SK-N-SH (cell line): ENCODE data around the gene C11orf68. TPM values are rescaled to one million over a fixed set of nuclear protein-coding genes. Genes with fewer than 3 reads are reported as not detected.

Experiments used
- CTCF ChIA-PET: fragments of 300-600, 350-600 bp; formaldehyde crosslinking; extraction: SDS; loops from one replicate; lab custom pipeline; 2021; lab: Yijun Ruan, JAX
- POLR2A ChIA-PET: fragments of 350-600 bp; sonication (Branson Sonifier 250); formaldehyde crosslinking; extraction: SDS; loops from one replicate; lab custom pipeline; 2020; ENCODE audit warnings: antibody characterized with exemption, inconsistent platforms; lab: Yijun Ruan, JAX
- DNase-seq: peaks from one replicate; pipeline ENCODE4 v3.0.0; 2012
- H2AFZ ChIP-seq: fragments of 200-600 bp; sonication (generic); 2 replicates; pipeline ENCODE4 v1.8.1; 2016; ENCODE audit warnings: antibody characterized with exemption, mild to moderate bottlenecking, low read depth
- H3F3A ChIP-seq: fragments of 200-600 bp; sonication (generic); replicated peaks from 2 replicates; pipeline ENCODE3; 2016; ENCODE audit warnings: antibody characterized with exemption, mild to moderate bottlenecking; ENCODE audit not compliant: insufficient read depth
- H3K27ac ChIP-seq, 2 experiments: fragments of 200-500 bp in 1 of 2; fragments of 200-600 bp in 1 of 2; sonication (Bioruptor generic) in 1 of 2; sonication (generic), shearing (Covaris generic) in 1 of 2; 2 replicates each; pipeline versions ENCODE4 v1.5.1 to v1.6.1; 2014 to 2016; ENCODE audit warnings: low read depth in 2 of 2, inconsistent platforms in 1 of 2, low read length in 1 of 2, mild to moderate bottlenecking in 1 of 2, mixed read lengths in 1 of 2
- H3K27me3 ChIP-seq: fragments of 200-600 bp; sonication (generic), shearing (Covaris generic); 2 replicates; pipeline ENCODE4 v1.6.1; 2016; ENCODE audit warnings: mixed run types; ENCODE audit not compliant: insufficient read depth
- H3K36me3 ChIP-seq, 2 experiments: fragments of 200-500 bp in 1 of 2; fragments of 200-600 bp in 1 of 2; sonication (Bioruptor generic) in 1 of 2; sonication (generic) in 1 of 2; replicated peaks in 1 of 2; 2 replicates each; pipeline versions ENCODE3 to v1.5.1; 2014 to 2016; ENCODE audit warnings: low read length in 1 of 2, mild to moderate bottlenecking in 1 of 2; ENCODE audit not compliant: insufficient read depth in 2 of 2, control insufficient read depth in 1 of 2
- H3K4me1 ChIP-seq, 2 experiments: fragments of 200-500 bp in 1 of 2; fragments of 200-600 bp in 1 of 2; sonication (Bioruptor generic) in 1 of 2; sonication (generic), shearing (Covaris generic) in 1 of 2; 2 replicates each; pipeline versions ENCODE4 v1.5.1 to v1.6.1; 2014 to 2016; ENCODE audit warnings: low read depth in 1 of 2, low read length in 1 of 2, mixed run types in 1 of 2; ENCODE audit not compliant: insufficient read depth in 2 of 2, control insufficient read depth in 1 of 2
- H3K4me2 ChIP-seq: fragments of 200-600 bp; sonication (generic), shearing (Covaris generic); 2 replicates; pipeline ENCODE4 v1.6.1; 2017; ENCODE audit warnings: mixed run types
- H3K4me3 ChIP-seq, 2 experiments: fragments of 200-500 bp in 1 of 2; fragments of 200-600 bp in 1 of 2; sonication (Bioruptor generic) in 1 of 2; sonication (generic), shearing (Covaris generic) in 1 of 2; 2 replicates each; pipeline versions ENCODE4 v1.5.1 to v1.8.1; 2014 to 2016; ENCODE audit warnings: low read depth in 2 of 2, inconsistent platforms in 1 of 2, low read length in 1 of 2, mild to moderate bottlenecking in 1 of 2, mixed read lengths in 1 of 2, moderate library complexity in 1 of 2
- H3K79me2 ChIP-seq: fragments of 200-600 bp; sonication (generic); 2 replicates; pipeline ENCODE4 v1.8.1; 2017; ENCODE audit warnings: mild to moderate bottlenecking; ENCODE audit not compliant: insufficient read depth
- H3K9ac ChIP-seq: fragments of 200-600 bp; sonication (generic); 2 replicates; pipeline ENCODE4 v1.6.1; 2017; ENCODE audit warnings: mixed run types
- H3K9me2 ChIP-seq: fragments of 200-600 bp; sonication (generic); 2 replicates; pipeline ENCODE4 v1.6.1; 2017; ENCODE audit warnings: mixed run types
- H3K9me3 ChIP-seq: fragments of 200-600 bp; sonication (generic); 2 replicates; pipeline ENCODE4 v1.6.1; 2017; ENCODE audit warnings: mixed run types, mild to moderate bottlenecking, moderate library complexity
- H4K20me1 ChIP-seq: fragments of 200-600 bp; sonication (generic); 2 replicates; pipeline ENCODE4 v1.6.1; 2017; ENCODE audit warnings: mild to moderate bottlenecking, mixed run types; ENCODE audit not compliant: insufficient read depth
- EP300 ChIP-seq, 2 experiments: IDR thresholded peaks; 2 replicates each; pipeline versions ENCODE4 v1.4.0 to v1.6.1; 2012; ENCODE audit warnings: borderline replicate concordance in 1 of 2, low read depth in 1 of 2, low read length in 1 of 2
- FOXM1 ChIP-seq: IDR thresholded peaks from 2 replicates; pipeline ENCODE4 v1.4.0; 2012; ENCODE audit warnings: low read depth, mild to moderate bottlenecking
- JUND ChIP-seq: IDR thresholded peaks from 2 replicates; pipeline ENCODE4 v1.4.0; 2012
- MEF2A ChIP-seq: IDR thresholded peaks from 2 replicates; pipeline ENCODE4 v1.4.0; 2012; ENCODE audit warnings: low read depth, borderline replicate concordance
- RCOR1 ChIP-seq: fragments of 150-350 bp; IDR thresholded peaks from 2 replicates; pipeline ENCODE4 v1.6.1; 2017; ENCODE audit warnings: antibody characterized with exemption, low read length
- RFX5 ChIP-seq: IDR thresholded peaks from 2 replicates; pipeline ENCODE4 v1.6.1; 2012; ENCODE audit warnings: mild to moderate bottlenecking, improper control_type of control experiment, low read length
- RXRA ChIP-seq: IDR thresholded peaks from 2 replicates; pipeline ENCODE4 v1.4.0; 2012; ENCODE audit warnings: low read depth, mild to moderate bottlenecking, borderline replicate concordance
- TAF1 ChIP-seq: IDR thresholded peaks from 2 replicates; pipeline ENCODE4 v1.6.1; 2012; ENCODE audit warnings: low read depth, mild to moderate bottlenecking, low read length, moderate library complexity, borderline replicate concordance
- USF2 ChIP-seq: fragments of 150-350 bp; IDR thresholded peaks from 2 replicates; pipeline ENCODE4 v1.6.1; 2017; ENCODE audit warnings: antibody characterized with exemption, low read length, low read depth, borderline replicate concordance
- YY1 ChIP-seq: IDR thresholded peaks from 2 replicates; pipeline ENCODE4 v1.4.0; 2012; ENCODE audit warnings: low read depth, mild to moderate bottlenecking
- ZBTB33 ChIP-seq: IDR thresholded peaks from 2 replicates; pipeline ENCODE4 v1.4.0; 2012; ENCODE audit warnings: low read depth, borderline replicate concordance
- WGBS: methylation state at CpG from one replicate; pipeline ENCODE4 v1.1.6; 2017; ENCODE audit warnings: low lambda C conversion rate; 5-methylcytosine and 5-hydroxymethylcytosine counted together
- polyA plus RNA-seq, 3 experiments: library from polyadenylated mRNA; depleted of rRNA; stranded (reverse); fragments of >200 nt; gene quantifications; 2 replicates each; pipeline ENCODE4 v1.2.3, GENCODE V29; 2012
- TF ChIP-seq, protein P1 (sequence below): IDR thresholded peaks from 2 replicates; pipeline ENCODE4 v1.4.0; 2012; ENCODE audit warnings: low read depth, borderline replicate concordance

The C11orf68 gene
- polyA plus RNA-seq, 1 of the 3 experiments (the other 2 are of a cell fraction), result 65.3 TPM

- Histone ChIP-seq H3K36me3 (peaks cover 0 to 44% of the 10 kb centered on the region in 2 experiments), H3F3A (peaks cover 71% of the 10 kb centered on the region), H3K27ac (peak overlapping the region in 1 of 2 experiments; percentile 94; a peak in 2 of 4 replicates), H3K4me1 (peaks cover 19 to 48% of the 10 kb centered on the region in 2 experiments; a peak in 3 of 4 replicates), H3K27me3 (no peaks in the 10 kb centered on the region), H3K9me2 (no peaks in the 10 kb centered on the region), H3K4me2 (peak overlapping the region; percentile 89), H4K20me1 (peaks cover 70% of the 10 kb centered on the region), H2AFZ (no peak overlapping the region), H3K9ac (peak overlapping the region; percentile 97), H3K4me3 (peak overlapping the region in 1 of 2 experiments; percentile 82; a peak in 2 of 4 replicates), H3K9me3 (no peaks in the 10 kb centered on the region), H3K79me2 (peaks cover 96% of the 10 kb centered on the region)
- no peak for DNase-seq
- TF ChIP-seq JUND (no peak), MEF2A (no peak), TAF1 (no peak), USF2 (no peak), FOXM1 (no peak), RCOR1 (no peak), EP300 (IDR thresholded peaks at IDR 0.05; ENCODE audit: borderline replicate concordance in 1 of 2, low read depth in 1 of 2, low read length in 1 of 2) (no peak), YY1 (no peak), RXRA (no peak), RFX5 (no peak), ZBTB33 (no peak)
- TF ChIP-seq, protein P1, sequence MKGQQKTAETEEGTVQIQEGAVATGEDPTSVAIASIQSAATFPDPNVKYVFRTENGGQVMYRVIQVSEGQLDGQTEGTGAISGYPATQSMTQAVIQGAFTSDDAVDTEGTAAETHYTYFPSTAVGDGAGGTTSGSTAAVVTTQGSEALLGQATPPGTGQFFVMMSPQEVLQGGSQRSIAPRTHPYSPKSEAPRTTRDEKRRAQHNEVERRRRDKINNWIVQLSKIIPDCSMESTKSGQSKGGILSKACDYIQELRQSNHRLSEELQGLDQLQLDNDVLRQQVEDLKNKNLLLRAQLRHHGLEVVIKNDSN, result no peak
- WGBS, result 93% methylated on average over 4 of the region's 4 CpGs
- POLR2A ChIA-PET, result no interaction called here
- CTCF ChIA-PET, result interaction anchor here (0.8 to 4.9 kb wide), 4 partner anchors 8 to 12 kb away, joined by 3 to 20 read pairs (median 12); partner anchors contain the start of genes CCDC85B and FIBP
Measured at GRCh38 chr11:65897020-65897471, 21.8 kb downstream of the C11orf68 start.
